OCI-LY7 (cell line): ENCODE data around the gene PSD4.

Experiments
- CTCF ChIP-seq: fragments of 200-600 bp; sonication (generic); conservative IDR thresholded peaks from 2 replicates; pipeline ENCODE4 v1.5.1; 2014; ENCODE audit warnings: mild to moderate bottlenecking, antibody characterized with exemption, low read length, moderate library complexity, mixed read lengths
- EZH2phosphoT487 ChIP-seq: fragments of 200-600 bp; sonication (generic); IDR thresholded peaks from 2 replicates; pipeline ENCODE4 v1.6.1; 2018; ENCODE audit warnings: low read depth, borderline replicate concordance, mild to moderate bottlenecking, mixed run types, antibody characterized with exemption, low read length, moderate library complexity, mixed read lengths

- TF ChIP-seq CTCF, result no peak
- TF ChIP-seq EZH2phosphoT487, result no peak
Measured at GRCh38 chr2:113219889-113220641, 46.3 kb downstream of the PSD4 start.
